Sigmoid colon (tissue), 4 donors: ENCODE measurements around the gene RXRA.

Source experiments
- CTCF ChIP-seq, 4 experiments: fragments of 450-650 bp in 3 of 4; fragments of 200-600 bp in 1 of 4; IDR thresholded peaks; one replicate each; pipeline ENCODE4 v1.5.1; 2016 to 2019; ENCODE audit warnings: antibody characterized with exemption in 4 of 4, mild to moderate bottlenecking in 3 of 4, moderate library complexity in 2 of 4
- EP300 ChIP-seq, 4 donors: sonication (generic); formaldehyde crosslinking; IDR thresholded peaks; one replicate each; pipeline ENCODE4 v1.6.1; 2017; ENCODE audit warnings: antibody characterized with exemption in 4 of 4
- POLR2A ChIP-seq, 2 donors: fragments of 450-650 bp; IDR thresholded peaks; one replicate each; pipeline ENCODE4 v1.6.1; 2016; ENCODE audit warnings: antibody characterized with exemption in 2 of 2, mild to moderate bottlenecking in 2 of 2, moderate library complexity in 2 of 2
- POLR2AphosphoS5 ChIP-seq, 4 donors: sonication (generic); formaldehyde crosslinking; IDR thresholded peaks; one replicate each; pipeline ENCODE4 v1.6.1; 2017; ENCODE audit warnings: antibody characterized with exemption in 4 of 4

- TF ChIP-seq CTCF (IDR thresholded peaks at IDR 0.05) (no peak), POLR2AphosphoS5 (IDR thresholded peaks at IDR 0.05) (no peak), EP300 (IDR thresholded peaks at IDR 0.05) (no peak), POLR2A (IDR thresholded peaks at IDR 0.05) (no peak)
Observed at GRCh38 chr9:134379831-134380365, 53.6 kb downstream of the RXRA start.
